ENCODE measurements around the gene PNPLA5.
A peak's percentile ranks its signal among the peaks of the same experiment; 100 is the strongest.
"Not testable (repeated sequence)": the region's sequence is repeated elsewhere in the genome, so short reads cannot be mapped to it uniquely, and the experiment has no call there.

DNA sequence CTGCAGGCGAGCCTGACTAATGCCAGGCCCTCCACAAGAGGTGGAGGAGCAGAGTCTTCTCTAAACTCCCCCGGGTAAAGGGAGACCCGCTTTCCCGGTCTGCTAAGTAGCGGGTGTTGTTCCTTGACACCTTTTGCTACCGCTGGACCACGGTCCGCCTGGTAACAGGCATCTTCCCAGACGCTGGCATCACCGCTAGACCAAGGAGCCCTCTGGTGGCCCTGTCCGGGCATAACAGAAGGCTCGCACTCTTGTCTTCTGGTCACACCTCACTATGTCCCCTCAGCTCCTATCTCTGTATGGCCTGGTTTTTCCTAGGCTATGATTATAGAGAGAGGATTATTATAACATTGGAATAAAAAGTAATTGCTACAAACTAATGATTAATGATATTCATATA, 12.6 kb upstream of the PNPLA5 start:
- TF ChIP-seq, protein P1, sequence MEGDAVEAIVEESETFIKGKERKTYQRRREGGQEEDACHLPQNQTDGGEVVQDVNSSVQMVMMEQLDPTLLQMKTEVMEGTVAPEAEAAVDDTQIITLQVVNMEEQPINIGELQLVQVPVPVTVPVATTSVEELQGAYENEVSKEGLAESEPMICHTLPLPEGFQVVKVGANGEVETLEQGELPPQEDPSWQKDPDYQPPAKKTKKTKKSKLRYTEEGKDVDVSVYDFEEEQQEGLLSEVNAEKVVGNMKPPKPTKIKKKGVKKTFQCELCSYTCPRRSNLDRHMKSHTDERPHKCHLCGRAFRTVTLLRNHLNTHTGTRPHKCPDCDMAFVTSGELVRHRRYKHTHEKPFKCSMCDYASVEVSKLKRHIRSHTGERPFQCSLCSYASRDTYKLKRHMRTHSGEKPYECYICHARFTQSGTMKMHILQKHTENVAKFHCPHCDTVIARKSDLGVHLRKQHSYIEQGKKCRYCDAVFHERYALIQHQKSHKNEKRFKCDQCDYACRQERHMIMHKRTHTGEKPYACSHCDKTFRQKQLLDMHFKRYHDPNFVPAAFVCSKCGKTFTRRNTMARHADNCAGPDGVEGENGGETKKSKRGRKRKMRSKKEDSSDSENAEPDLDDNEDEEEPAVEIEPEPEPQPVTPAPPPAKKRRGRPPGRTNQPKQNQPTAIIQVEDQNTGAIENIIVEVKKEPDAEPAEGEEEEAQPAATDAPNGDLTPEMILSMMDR (conservative IDR thresholded peaks at IDR 0.05; ENCODE audit: low read depth, low read length) = peak; percentile 34; the same call in 1 of the 2 replicates
- not testable (repeated sequence) for TF ChIP-seq EZH2 (IDR thresholded peaks at IDR 0.05; ENCODE audit: low read length, unreplicated experiment)
